GM12891 (cell line): Measurements from ENCODE around the gene MYO1D.

Source experiments
- POLR2A ChIP-seq: IDR thresholded peaks from 2 replicates; pipeline ENCODE4 v1.6.1; 2011; ENCODE audit warnings: low read depth, low read length, control low read depth
- POLR2AphosphoS5 ChIP-seq: IDR thresholded peaks from 2 replicates; pipeline ENCODE4 v1.6.1; 2011; ENCODE audit warnings: low read depth, low read length, control low read depth
- POU2F2 ChIP-seq: IDR thresholded peaks from 2 replicates; pipeline ENCODE4 v1.6.1; 2011; ENCODE audit warnings: low read depth, mild to moderate bottlenecking, control low read depth, low read length, moderate library complexity
- SPI1 ChIP-seq: IDR thresholded peaks from 2 replicates; pipeline ENCODE4 v1.6.1; 2011; ENCODE audit warnings: low read depth, low read length, control low read depth
- TAF1 ChIP-seq: IDR thresholded peaks from 2 replicates; pipeline ENCODE4 v1.6.1; 2011; ENCODE audit warnings: low read depth, low read length, control low read depth

DNA sequence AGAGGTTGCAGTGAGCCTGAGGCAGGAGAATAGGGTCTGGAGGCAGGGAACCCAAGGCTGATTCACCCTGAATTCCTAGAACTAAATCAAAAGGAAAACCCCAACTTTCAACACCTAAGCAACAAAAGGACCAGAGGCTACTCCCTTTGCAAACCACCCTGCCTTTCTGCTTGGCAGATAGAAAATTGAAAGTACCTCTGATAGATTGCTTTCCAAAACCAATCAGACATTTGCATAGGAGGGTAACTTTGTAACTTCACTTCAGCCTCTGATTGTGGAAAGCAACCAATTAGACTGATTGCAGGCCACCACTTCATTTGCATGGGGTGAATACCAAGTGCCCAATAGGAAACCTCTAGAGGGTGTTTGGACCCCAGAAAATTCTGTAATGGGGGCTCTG is 40.2 kb upstream of the MYO1D start:
- no peak for TF ChIP-seq POLR2AphosphoS5
- TF ChIP-seq POLR2A, result no peak
- no peak for TF ChIP-seq TAF1
- no peak for TF ChIP-seq POU2F2
- no peak for TF ChIP-seq SPI1
